K562 (cell line): Measurements from ENCODE around the gene CPNE6. TPM values are rescaled to one million over a fixed set of nuclear protein-coding genes. Genes with fewer than 3 reads are reported as not detected.

Experiments
- ATAC-seq: fragments of 200-7000 bp; cut with Tn5 transposase; 3 replicates; pipeline ENCODE4 v1.9.1; 2020; ENCODE audit warnings: moderate library complexity
- BruUV-seq: library from RNA; stranded (reverse); fragments of 400-500 nt; replicated peaks from 2 replicates; lab custom pipeline; 2021; lab: Mats Ljungman, UMichigan
- CTCF ChIA-PET: fragments of 300-600 bp; formaldehyde crosslinking; extraction: SDS; loops from one replicate; lab custom pipeline; 2021; ENCODE audit warnings: low intra/inter-chr PET ratio; lab: Yijun Ruan, JAX
- POLR2A ChIA-PET: fragments of 300-600, 350-650 bp; sonication (Branson Sonifier 250); formaldehyde crosslinking; extraction: SDS; loops from one replicate; lab custom pipeline; 2021; ENCODE audit warnings: antibody characterized with exemption, inconsistent platforms; lab: Yijun Ruan, JAX
- DNase-seq, 4 experiments: peaks; one replicate each; pipeline versions ENCODE4 v3.0.0 to v3.0.0-alpha.2; 2011 to 2018; ENCODE audit warnings: low spot score in 3 of 4, mixed read lengths in 3 of 4; ENCODE audit errors: extremely low read depth in 1 of 4
- FAIRE-seq: peaks from 2 replicates; lab custom pipeline; 2011; peaks lifted over from hg19 to GRCh38; lab: Jason Lieb, UNC
- H2AFZ ChIP-seq: 2 replicates; pipeline ENCODE4 v1.6.0; 2011; ENCODE audit warnings: low read depth, low read length, control low read depth, inconsistent platforms
- H3K27ac ChIP-seq: fragments of 200-600 bp; 3 replicates; pipeline ENCODE4 v1.8.0; 2011; ENCODE audit warnings: low read depth, mild to moderate bottlenecking, control low read depth, inconsistent platforms, low read length, moderate library complexity, mixed read lengths; ENCODE audit errors: extremely low read depth
- H3K27me3 ChIP-seq, 2 experiments: fragments of 300-600 bp in 1 of 2; 2 replicates in 1 of 2; 3 replicates in 1 of 2; pipeline versions ENCODE4 v1.6.0 to v1.8.0; 2011; ENCODE audit warnings: inconsistent platforms in 2 of 2, low read length in 2 of 2, mild to moderate bottlenecking in 1 of 2, mixed read lengths in 1 of 2, moderate library complexity in 1 of 2; ENCODE audit not compliant: control insufficient read depth in 2 of 2, insufficient read depth in 2 of 2
- H3K36me3 ChIP-seq: fragments of 300-600 bp; 3 replicates; pipeline ENCODE4 v1.8.0; 2011; ENCODE audit warnings: mild to moderate bottlenecking, low read length, inconsistent platforms; ENCODE audit not compliant: control insufficient read depth, insufficient read depth
- H3K4me1 ChIP-seq, 2 experiments: fragments of 200-600 bp in 1 of 2; replicated peaks in 1 of 2; 2 replicates in 1 of 2; 3 replicates in 1 of 2; pipeline versions ENCODE4 v1.5.1 to v1.8.0; 2011; ENCODE audit warnings: inconsistent platforms in 2 of 2, low read length in 2 of 2, mild to moderate bottlenecking in 1 of 2, mixed read lengths in 1 of 2, moderate library complexity in 1 of 2; ENCODE audit not compliant: control insufficient read depth in 2 of 2, insufficient read depth in 2 of 2
- H3K4me2 ChIP-seq: 2 replicates; pipeline ENCODE4 v1.6.1; 2011; ENCODE audit warnings: low read length, control low read depth, inconsistent platforms, mixed read lengths; ENCODE audit not compliant: insufficient read depth
- H3K4me3 ChIP-seq: fragments of 200-600 bp; sonication (generic), shearing (Covaris generic); 2 replicates; pipeline ENCODE4 v1.5.1; 2016; ENCODE audit warnings: control low read depth, inconsistent platforms
- H3K79me2 ChIP-seq: fragments of 200-600 bp; 3 replicates; pipeline ENCODE4 v1.8.0; 2011; ENCODE audit warnings: low read length, inconsistent platforms; ENCODE audit not compliant: control insufficient read depth, insufficient read depth
- H3K9ac ChIP-seq, 2 experiments: 2 replicates each; pipeline versions ENCODE4 v1.6.0 to v1.6.1; 2011; ENCODE audit warnings: low read depth in 2 of 2, low read length in 2 of 2, control low read depth in 1 of 2, inconsistent platforms in 1 of 2, mild to moderate bottlenecking in 1 of 2, mixed read lengths in 1 of 2; ENCODE audit not compliant: insufficient read depth in 1 of 2
- H3K9me1 ChIP-seq: one replicate; pipeline ENCODE4 v1.6.0; 2011; ENCODE audit warnings: inconsistent platforms, mild to moderate bottlenecking, low read length, moderate library complexity; ENCODE audit not compliant: control insufficient read depth, insufficient read depth
- H3K9me3 ChIP-seq: replicated peaks from 2 replicates; pipeline ENCODE4 v1.5.1; 2011; ENCODE audit warnings: low read depth, low read length, inconsistent platforms; ENCODE audit not compliant: control insufficient read depth, insufficient read depth
- H4K20me1 ChIP-seq: replicated peaks from 2 replicates; pipeline ENCODE4 v1.6.1; 2011; ENCODE audit warnings: low read length, inconsistent platforms, mixed read lengths; ENCODE audit not compliant: control insufficient read depth, insufficient read depth
- EZH2 ChIP-seq: IDR thresholded peaks from 2 replicates; pipeline ENCODE4 v1.6.1; 2012; ENCODE audit warnings: low read depth, mild to moderate bottlenecking, inconsistent platforms, low read length, borderline replicate concordance
- HNRNPL ChIP-seq: fragments of 200-400 bp; formaldehyde crosslinking; IDR thresholded peaks from 2 replicates; pipeline ENCODE4 v1.6.1; 2017; ENCODE audit warnings: low read depth, mild to moderate bottlenecking, low read length
- WGBS: fragments of 100-300 bp; shearing (Covaris generic); methylation state at CpG from one replicate; pipeline ENCODE4 v1.1.6; 2016; ENCODE audit warnings: low coverage, mixed read lengths; ENCODE audit not compliant: insufficient coverage; ENCODE audit errors: missing lambda C conversion rate; 5-methylcytosine and 5-hydroxymethylcytosine counted together
- in situ Hi-C: fragments of 300-500 bp; cut with MboI; formaldehyde crosslinking; loops from 4 replicates; pipeline ENCODE4 v1.15.0; 2018; ENCODE audit warnings: inconsistent platforms, mixed read lengths
- intact Hi-C: fragments of 100-400 bp; cut with micrococcal nuclease; formaldehyde crosslinking; loops from 2 replicates; pipeline ENCODE4 v1.14.2; 2022
- polyA plus RNA-seq, 8 experiments: library from polyadenylated mRNA; depleted of rRNA in 4 of 8; stranded (reverse) in 5 of 8; unstranded in 3 of 8; fragments of >200 nt; fragmentation: Nextera tagmentation in 2 of 8; fragmentation: Illumina TruSeq in 1 of 8; extraction: Ambion mirVana in 2 of 8; extraction: Trizol in 1 of 8; gene quantifications; 2 replicates each; pipeline versions ENCODE4 v1.2.1 to v1.2.3, GENCODE V29; 2011 to 2014; ENCODE audit warnings: inconsistent platforms in 1 of 8, missing spikeins in 1 of 8
- total RNA-seq, 7 experiments: library from RNA; depleted of rRNA in 6 of 7; stranded (reverse); fragments of >200 nt in 6 of 7; fragmentation: Illumina TruSeq in 2 of 7; extraction: Trizol in 2 of 7; gene quantifications; 2 replicates each; pipeline versions ENCODE4 v1.2.1 to v1.2.3, GENCODE V29; 2011 to 2021; ENCODE audit warnings: low replicate concordance in 1 of 7
- TF ChIP-seq, protein P1 (sequence below): fragments of 450-650 bp; IDR thresholded peaks from 2 replicates; pipeline ENCODE4 v1.6.1; 2016; ENCODE audit warnings: mild to moderate bottlenecking
- TF ChIP-seq, protein P2 (sequence below): fragments of 250-450 bp; sonication (Bioruptor Pico); IDR thresholded peaks from 2 replicates; pipeline ENCODE4 v1.5.0; 2020; ENCODE audit warnings: mild to moderate bottlenecking

The CPNE6 gene
- total and polyA plus RNA-seq, 9 of the 15 experiments (the other 6 are each of a cell fraction or from before 2014, with no cell fraction given): not detected

DNA sequence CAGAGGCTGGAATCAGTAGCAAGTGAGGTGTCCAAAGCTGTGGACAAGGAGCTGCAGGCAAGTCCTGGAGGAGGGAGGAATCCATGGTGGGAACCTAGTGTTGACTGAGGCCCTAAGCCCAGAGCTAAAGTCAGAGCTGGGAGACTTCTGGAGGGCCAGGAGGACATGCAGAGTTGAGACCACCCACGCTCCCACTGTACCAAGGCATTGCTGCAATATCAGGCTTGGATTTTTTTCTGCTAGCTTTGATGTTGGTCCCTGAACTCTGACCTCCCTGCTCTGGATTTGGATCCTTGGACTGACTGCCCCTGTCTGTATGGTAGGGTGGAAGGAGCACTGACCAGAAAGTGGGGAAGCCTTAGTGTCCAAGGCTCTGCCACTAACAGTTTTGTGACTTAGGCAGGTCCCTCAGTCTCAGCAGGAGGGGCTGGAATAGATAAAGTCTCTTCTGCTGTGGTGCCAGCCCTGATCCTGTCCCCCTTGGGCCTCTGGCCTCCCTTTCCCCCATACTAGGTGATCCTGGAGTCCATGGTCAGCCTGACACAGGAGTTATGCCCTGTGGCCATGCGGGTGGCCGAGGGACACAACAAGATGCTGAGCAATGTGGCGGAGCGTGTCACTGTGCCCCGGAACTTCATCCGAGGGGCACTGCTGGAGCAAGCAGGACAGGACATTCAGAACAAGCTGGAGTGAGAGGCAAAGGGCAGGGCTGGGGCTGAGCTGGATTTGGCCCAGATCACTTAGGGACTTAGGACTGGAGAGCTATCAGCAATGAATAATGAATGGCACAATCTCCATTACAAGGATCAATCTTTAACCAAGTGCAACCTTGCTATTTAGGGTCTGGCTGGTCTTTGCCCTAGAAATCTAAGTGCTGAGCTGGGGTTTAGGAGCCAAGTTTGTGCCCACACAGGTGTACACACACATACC lies 10.1 kb upstream of the CPNE6 start:
- no peak overlapping the region for H3K9ac ChIP-seq
- no peaks in the 10 kb centered on the region for H4K20me1 ChIP-seq
- H3K9me1 ChIP-seq: no peaks in the 10 kb centered on the region
- H3K36me3 ChIP-seq: no peaks in the 10 kb centered on the region
- no TSS peak for BruUV-seq
- no peaks in the 10 kb centered on the region for H3K79me2 ChIP-seq
- no peaks in the 10 kb centered on the region; a peak in 1 of 5 replicates for H3K27me3 ChIP-seq
- intact Hi-C loops: no loop called here
- H2AFZ ChIP-seq: no peak overlapping the region
- DNase-seq: no peak
- POLR2A ChIA-PET: interaction anchor here (0.5 to 1.8 kb wide), 3 partner anchors 13 to 84 kb away, joined by 3 to 6 read pairs (median 4); partner anchors contain the start of gene PCK2
- H3K4me2 ChIP-seq: no peak overlapping the region
- H3K4me1 ChIP-seq: peaks cover 0 to 6% of the 10 kb centered on the region in 2 experiments; a peak in 2 of 5 replicates
- TF ChIP-seq, protein P1, sequence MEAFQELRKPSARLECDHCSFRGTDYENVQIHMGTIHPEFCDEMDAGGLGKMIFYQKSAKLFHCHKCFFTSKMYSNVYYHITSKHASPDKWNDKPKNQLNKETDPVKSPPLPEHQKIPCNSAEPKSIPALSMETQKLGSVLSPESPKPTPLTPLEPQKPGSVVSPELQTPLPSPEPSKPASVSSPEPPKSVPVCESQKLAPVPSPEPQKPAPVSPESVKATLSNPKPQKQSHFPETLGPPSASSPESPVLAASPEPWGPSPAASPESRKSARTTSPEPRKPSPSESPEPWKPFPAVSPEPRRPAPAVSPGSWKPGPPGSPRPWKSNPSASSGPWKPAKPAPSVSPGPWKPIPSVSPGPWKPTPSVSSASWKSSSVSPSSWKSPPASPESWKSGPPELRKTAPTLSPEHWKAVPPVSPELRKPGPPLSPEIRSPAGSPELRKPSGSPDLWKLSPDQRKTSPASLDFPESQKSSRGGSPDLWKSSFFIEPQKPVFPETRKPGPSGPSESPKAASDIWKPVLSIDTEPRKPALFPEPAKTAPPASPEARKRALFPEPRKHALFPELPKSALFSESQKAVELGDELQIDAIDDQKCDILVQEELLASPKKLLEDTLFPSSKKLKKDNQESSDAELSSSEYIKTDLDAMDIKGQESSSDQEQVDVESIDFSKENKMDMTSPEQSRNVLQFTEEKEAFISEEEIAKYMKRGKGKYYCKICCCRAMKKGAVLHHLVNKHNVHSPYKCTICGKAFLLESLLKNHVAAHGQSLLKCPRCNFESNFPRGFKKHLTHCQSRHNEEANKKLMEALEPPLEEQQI: no peak
- TF ChIP-seq HNRNPL (no peak), EZH2 (no peak)
- TF ChIP-seq, protein P2, sequence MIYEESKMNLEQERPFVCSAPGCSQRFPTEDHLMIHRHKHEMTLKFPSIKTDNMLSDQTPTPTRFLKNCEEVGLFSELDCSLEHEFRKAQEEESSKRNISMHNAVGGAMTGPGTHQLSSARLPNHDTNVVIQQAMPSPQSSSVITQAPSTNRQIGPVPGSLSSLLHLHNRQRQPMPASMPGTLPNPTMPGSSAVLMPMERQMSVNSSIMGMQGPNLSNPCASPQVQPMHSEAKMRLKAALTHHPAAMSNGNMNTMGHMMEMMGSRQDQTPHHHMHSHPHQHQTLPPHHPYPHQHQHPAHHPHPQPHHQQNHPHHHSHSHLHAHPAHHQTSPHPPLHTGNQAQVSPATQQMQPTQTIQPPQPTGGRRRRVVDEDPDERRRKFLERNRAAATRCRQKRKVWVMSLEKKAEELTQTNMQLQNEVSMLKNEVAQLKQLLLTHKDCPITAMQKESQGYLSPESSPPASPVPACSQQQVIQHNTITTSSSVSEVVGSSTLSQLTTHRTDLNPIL (CRISPR knock-in tag): no peak
- no peaks in the 10 kb centered on the region for H3K9me3 ChIP-seq
- CTCF ChIA-PET: interaction anchor here (0.5 kb wide), 1 partner anchor 25 kb away, joined by 3 read pairs; no protein-coding TSS in a partner anchor
- no peak for FAIRE-seq
- ATAC-seq: no peak
- WGBS: 26% methylated on average over 7 of the region's 7 CpGs
- H3K4me3 ChIP-seq: no peak overlapping the region
- in situ Hi-C loops: no loop called here
- no peak overlapping the region for H3K27ac ChIP-seq
